Measurements from ENCODE around the gene NOMO2.
A peak's percentile ranks its signal among the peaks of the same experiment; 100 is the strongest.
"Not testable (repeated sequence)": the region's sequence is repeated elsewhere in the genome, so short reads cannot be mapped to it uniquely, and the experiment has no call there.

Gene NOMO2

GRCh38 chr16:18526547-18526946, 35.4 kb downstream of the NOMO2 start:
- DNase-seq; H3K27ac ChIP-seq; H3K27me3 ChIP-seq (replicated peaks); H3K4me3 ChIP-seq (ENCODE audit: low read depth, low read length); H3K36me3 ChIP-seq (replicated peaks); in situ Hi-C loops (cut with HindIII; ENCODE audit: low pct_ligation_motif_present, low sequenced_read_pairs): not testable (repeated sequence)

- H3K36me3 ChIP-seq (replicated peaks); in situ Hi-C loops (cut with HindIII; ENCODE audit: low pct_ligation_motif_present, low sequenced_read_pairs); H3K27ac ChIP-seq; H3K27me3 ChIP-seq (replicated peaks); DNase-seq; H3K4me3 ChIP-seq (ENCODE audit: low read depth, low read length): not testable (repeated sequence)
Observed at GRCh38 chr16:18525882-18526482, 35.9 kb downstream of the NOMO2 start.

DNA sequence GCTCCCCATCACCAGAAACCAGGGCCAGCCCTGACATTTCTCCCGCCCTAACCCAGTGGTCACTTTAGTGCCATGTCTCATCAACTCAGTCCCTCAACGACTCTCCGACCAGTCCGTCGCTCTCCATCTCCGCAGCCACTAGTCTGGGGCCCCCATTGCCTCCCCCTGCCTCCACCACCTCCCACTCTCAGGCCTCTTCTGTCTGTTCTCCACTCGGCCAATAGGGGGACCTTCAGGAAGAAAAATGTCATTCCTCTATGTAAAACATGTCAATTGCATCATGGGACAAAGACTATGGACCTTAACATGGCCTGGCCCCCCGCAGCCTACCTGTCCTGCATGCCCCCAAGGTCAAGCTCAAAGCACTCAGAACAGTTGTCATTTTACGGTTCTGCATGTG, 39.3 kb downstream of the NOMO2 start:
- in situ Hi-C loops (cut with HindIII; ENCODE audit: low pct_ligation_motif_present, low sequenced_read_pairs); H3K4me3 ChIP-seq (ENCODE audit: low read depth, low read length); DNase-seq; H3K27me3 ChIP-seq (replicated peaks); H3K36me3 ChIP-seq (replicated peaks); H3K27ac ChIP-seq: not testable (repeated sequence)

DNA sequence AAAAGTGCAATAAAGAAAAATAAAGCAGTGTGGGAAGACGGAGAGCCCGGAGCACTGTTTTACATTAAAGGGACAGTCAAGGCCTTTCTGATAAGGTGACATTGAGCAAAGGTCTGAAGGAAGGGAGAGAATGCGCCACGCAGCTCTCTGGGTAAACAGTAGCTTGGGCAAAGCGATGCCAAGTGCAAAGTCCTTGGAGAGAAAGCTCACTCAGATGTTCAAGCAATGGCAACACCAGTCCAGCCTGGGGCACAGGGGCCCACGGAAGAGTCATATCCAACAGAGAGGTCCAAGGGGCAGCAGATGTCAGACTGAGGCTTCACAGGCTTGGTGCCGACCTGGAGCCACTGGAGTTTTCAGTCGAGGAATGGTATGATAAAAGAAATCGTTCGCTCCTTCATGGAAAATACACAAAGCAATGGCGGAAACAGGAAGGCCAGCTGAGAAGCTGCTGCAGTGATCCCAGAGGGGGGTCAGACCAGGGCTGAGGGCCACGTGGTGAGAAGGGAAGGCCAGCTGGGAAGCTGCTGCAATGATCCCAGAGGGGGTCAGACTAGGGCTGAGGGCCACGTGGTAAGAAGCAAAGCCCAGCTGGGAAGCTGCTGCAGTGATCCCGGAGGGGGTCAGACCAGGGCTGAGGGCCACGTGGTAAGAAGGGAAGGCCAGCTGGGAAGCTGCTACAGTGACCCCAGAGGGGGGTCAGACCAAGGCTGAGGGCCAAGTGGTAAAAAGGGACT, 40.3 kb downstream of the NOMO2 start:
- H3K4me3 ChIP-seq (ENCODE audit: low read depth, low read length); DNase-seq; in situ Hi-C loops (cut with HindIII; ENCODE audit: low pct_ligation_motif_present, low sequenced_read_pairs); H3K27ac ChIP-seq; H3K27me3 ChIP-seq (replicated peaks); H3K36me3 ChIP-seq (replicated peaks): not testable (repeated sequence)

- H3K4me3 ChIP-seq (ENCODE audit: low read depth, low read length); H3K36me3 ChIP-seq (replicated peaks); H3K27ac ChIP-seq; H3K27me3 ChIP-seq (replicated peaks); in situ Hi-C loops (cut with HindIII; ENCODE audit: low pct_ligation_motif_present, low sequenced_read_pairs); DNase-seq: not testable (repeated sequence)
Observed at GRCh38 chr16:18518536-18519283, 43.2 kb downstream of the NOMO2 start.

DNA sequence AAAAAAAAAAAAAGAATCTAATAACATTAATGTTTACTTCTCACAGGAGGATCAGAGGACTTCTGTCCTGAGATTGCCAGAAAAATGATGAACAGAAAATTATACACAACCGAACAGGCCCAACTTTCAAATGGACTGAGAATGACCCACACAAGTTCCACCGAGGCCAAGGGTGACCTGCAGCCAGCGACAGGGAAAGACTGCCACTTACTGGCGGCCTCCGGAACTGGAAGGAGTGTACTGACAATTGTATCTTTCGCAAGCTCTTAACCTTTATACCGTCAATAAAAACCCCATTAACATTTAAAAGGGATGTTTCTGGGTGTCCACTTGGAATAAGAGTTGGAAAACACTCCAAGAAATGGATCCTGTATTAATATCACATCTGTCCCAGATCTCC, 63.5 kb downstream of the NOMO2 start:
- H3K27me3 ChIP-seq (replicated peaks); DNase-seq; H3K36me3 ChIP-seq (replicated peaks); H3K27ac ChIP-seq; in situ Hi-C loops (cut with HindIII; ENCODE audit: low pct_ligation_motif_present, low sequenced_read_pairs); H3K4me3 ChIP-seq (ENCODE audit: low read depth, low read length): not testable (repeated sequence)

GRCh38 chr16:18497032-18497431, 64.9 kb downstream of the NOMO2 start:
- H3K27ac ChIP-seq: not testable (repeated sequence)

GRCh38 chr16:18492118-18492897, 69.6 kb downstream of the NOMO2 start:
- H3K27ac ChIP-seq; in situ Hi-C loops (cut with HindIII; ENCODE audit: low pct_ligation_motif_present, low sequenced_read_pairs); H3K36me3 ChIP-seq (replicated peaks); H3K4me3 ChIP-seq (ENCODE audit: low read depth, low read length); DNase-seq; H3K27me3 ChIP-seq (replicated peaks): not testable (repeated sequence)

More at GRCh38 chr16:18497032-18497431, 64.9 kb downstream of the NOMO2 start:
- in situ Hi-C loops (cut with HindIII; ENCODE audit: low pct_ligation_motif_present, low sequenced_read_pairs); H3K36me3 ChIP-seq (replicated peaks); DNase-seq; H3K27me3 ChIP-seq (replicated peaks); H3K4me3 ChIP-seq (ENCODE audit: low read depth, low read length): not testable (repeated sequence)

DNA sequence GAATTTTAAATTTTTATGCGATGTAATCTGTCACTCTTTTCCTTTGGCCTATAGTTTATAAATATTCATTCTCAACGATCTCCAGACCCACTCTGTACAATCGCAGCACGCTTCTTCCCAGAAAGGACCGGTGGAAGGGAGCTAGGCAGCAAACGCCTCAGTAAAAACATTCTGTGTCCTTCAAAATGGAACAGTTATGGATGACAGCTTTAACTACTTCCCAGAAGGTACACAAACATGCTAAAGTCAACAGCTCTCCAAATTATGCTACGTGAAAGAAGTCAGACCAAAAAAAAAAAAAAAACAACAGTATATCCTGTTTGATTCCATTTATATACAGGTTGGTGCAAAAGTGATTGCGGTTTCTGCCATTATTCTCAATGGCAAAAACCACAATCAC, 125.9 kb downstream of the NOMO2 start:
- in situ Hi-C loops (cut with HindIII; ENCODE audit: low pct_ligation_motif_present, low sequenced_read_pairs); H3K36me3 ChIP-seq (replicated peaks); H3K27me3 ChIP-seq (replicated peaks); H3K27ac ChIP-seq; H3K4me3 ChIP-seq (ENCODE audit: low read depth, low read length); DNase-seq: not testable (repeated sequence)

DNA sequence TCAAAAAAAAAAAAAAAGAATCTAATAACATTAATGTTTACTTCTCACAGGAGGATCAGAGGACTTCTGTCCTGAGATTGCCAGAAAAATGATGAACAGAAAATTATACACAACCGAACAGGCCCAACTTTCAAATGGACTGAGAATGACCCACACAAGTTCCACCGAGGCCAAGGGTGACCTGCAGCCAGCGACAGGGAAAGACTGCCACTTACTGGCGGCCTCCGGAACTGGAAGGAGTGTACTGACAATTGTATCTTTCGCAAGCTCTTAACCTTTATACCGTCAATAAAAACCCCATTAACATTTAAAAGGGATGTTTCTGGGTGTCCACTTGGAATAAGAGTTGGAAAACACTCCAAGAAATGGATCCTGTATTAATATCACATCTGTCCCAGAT, 146.1 kb downstream of the NOMO2 start:
- DNase-seq; H3K27me3 ChIP-seq (replicated peaks); in situ Hi-C loops (cut with HindIII; ENCODE audit: low pct_ligation_motif_present, low sequenced_read_pairs); H3K27ac ChIP-seq; H3K4me3 ChIP-seq (ENCODE audit: low read depth, low read length); H3K36me3 ChIP-seq (replicated peaks): not testable (repeated sequence)

DNA sequence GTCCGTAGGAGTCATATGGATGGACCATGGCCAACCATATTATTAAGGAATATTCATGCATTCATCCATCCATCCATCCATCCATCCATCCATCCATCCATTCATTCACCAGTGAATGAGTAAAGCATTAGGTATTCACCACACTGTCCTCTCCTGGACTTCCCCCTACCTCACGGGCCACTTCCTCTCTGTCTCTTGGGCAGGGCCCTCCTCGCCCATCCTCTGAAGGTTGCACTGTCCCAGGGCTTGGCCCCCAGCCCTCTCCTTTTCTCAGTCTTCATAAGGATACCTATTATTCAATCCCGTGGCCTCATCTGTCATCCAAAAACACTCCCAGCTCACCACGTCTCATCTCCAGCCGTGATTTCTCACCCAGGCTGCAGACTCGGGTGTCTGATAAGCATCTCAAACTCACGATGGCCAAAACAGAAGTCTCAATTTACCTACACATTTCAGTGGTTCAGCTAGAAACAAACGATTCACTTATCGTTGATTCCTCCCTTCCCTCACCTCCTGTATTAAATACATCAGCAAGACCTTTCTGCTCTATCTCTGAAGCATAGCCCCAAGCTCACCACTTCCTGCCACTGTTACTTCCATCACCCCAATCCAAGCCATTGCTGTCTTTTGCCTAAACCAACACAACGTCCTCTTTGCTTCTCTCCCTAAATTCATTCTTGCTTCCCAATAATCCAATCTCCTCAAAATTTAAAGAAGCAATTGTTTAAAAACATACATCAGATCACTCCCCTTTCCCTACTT, 152.2 kb downstream of the NOMO2 start:
- H3K4me3 ChIP-seq (ENCODE audit: low read depth, low read length); DNase-seq; in situ Hi-C loops (cut with HindIII; ENCODE audit: low pct_ligation_motif_present, low sequenced_read_pairs); H3K27me3 ChIP-seq (replicated peaks); H3K36me3 ChIP-seq (replicated peaks); H3K27ac ChIP-seq: not testable (repeated sequence)

DNA sequence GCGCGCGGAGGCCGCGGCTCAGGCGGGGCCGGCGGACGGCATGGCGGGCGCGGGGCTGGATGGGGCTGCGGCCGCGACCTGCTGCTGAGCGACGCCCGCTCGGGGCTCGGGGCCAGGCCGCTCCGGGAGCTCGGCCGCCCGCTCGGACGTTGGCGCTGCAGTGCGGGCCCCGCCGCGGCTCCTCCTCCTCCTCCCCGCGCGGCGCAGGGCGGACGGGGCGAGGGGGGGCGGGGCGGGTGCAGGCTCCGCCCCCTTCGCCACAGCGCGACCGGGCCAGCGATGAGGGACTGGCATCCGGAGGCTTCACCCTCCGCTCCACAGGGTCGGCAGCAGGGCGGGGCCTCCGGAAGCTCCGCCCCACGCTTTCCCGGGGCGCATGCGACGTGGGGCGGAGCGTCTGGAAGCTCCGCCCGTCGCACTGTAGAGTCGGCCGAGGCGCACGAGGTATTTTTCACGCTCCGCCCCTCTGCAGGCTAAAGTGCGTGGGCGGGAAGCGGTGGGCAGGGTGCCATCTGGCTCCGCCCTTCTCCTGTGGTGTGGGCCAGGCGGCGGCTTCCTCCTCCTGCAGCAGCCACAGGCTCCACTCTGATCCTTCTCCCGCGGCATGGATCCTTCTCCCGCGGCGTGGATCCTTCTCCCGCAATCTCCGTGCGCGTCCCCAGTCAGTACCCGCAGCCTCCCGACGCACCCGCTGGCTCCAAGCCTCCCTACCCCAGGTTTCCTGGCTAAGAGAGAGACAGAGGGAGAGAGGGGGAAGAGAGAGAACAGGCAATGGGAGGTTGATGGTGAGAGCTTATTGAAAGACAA, 159.8 kb downstream of the NOMO2 start:
- in situ Hi-C loops (cut with HindIII; ENCODE audit: low pct_ligation_motif_present, low sequenced_read_pairs); DNase-seq; H3K4me3 ChIP-seq (ENCODE audit: low read depth, low read length): not testable (repeated sequence)

DNA sequence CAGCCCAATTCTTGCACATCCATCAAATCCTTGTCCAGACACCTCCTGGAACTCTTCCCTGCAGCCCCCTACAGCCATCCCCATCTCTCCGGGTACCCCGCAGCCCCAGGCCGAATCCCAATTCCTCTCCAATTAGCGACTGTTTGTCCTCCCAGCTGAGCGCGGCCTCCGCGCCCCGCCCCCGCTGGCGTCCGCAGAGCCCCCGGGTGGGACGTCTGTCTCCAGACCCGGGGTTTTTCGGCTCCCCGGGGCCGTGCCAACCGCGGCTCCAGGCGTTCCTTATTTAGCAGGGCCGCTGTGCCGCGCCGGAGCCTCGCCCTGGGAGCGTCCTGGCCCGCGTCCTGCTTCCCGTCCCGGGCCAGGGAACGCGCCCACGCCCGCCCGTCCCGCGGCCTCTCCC, 160.7 kb downstream of the NOMO2 start:
- peak overlapping the region; percentile 46 for H3K4me3 ChIP-seq (ENCODE audit: low read depth, low read length)

More for the DNA sequence above, 159.8 kb downstream of the NOMO2 start:
- H3K27me3 ChIP-seq (replicated peaks); H3K36me3 ChIP-seq (replicated peaks); H3K27ac ChIP-seq: not testable (repeated sequence)

More for the DNA sequence above, 160.7 kb downstream of the NOMO2 start:
- H3K27me3 ChIP-seq (replicated peaks); H3K36me3 ChIP-seq (replicated peaks); DNase-seq; in situ Hi-C loops (cut with HindIII; ENCODE audit: low pct_ligation_motif_present, low sequenced_read_pairs); H3K27ac ChIP-seq: not testable (repeated sequence)

All from brain microvascular endothelial cell (primary cell).